ENCODE results near the gene TGFBR3L.

GRCh38 chr19:7934766-7935165 is 20.1 kb downstream of the TGFBR3L start:
- no peak for TF ChIP-seq CTCF (IDR thresholded peaks at IDR 0.05)
- TF ChIP-seq SIN3A (IDR thresholded peaks at IDR 0.05; ENCODE audit: borderline replicate concordance, insufficient read depth, low read depth, low read length): no peak
- TF ChIP-seq POLR2AphosphoS5 (IDR thresholded peaks at IDR 0.05; ENCODE audit: low read depth, low read length): no peak
- no peak for TF ChIP-seq REST (IDR thresholded peaks at IDR 0.05; ENCODE audit: insufficient read depth in 1 of 2, low read depth in 2 of 2, low read length in 1 of 2)

All from Panc1 (cell line).